CD4-positive, alpha-beta T cell treated with Interleukin-21 for 1 hour (primary cell): ENCODE data around the gene LCORL.
"Not testable (repeated sequence)": the region's sequence is repeated elsewhere in the genome, so short reads cannot be mapped to it uniquely, and the experiment has no call there.

Experiments used
- DNase-seq: peaks from one replicate; pipeline ENCODE4 v3.0.0-alpha.2; 2020

The LCORL gene

GRCh38 chr4:18014269-18014668 is 7.3 kb downstream of the LCORL start:
- DNase-seq: no peak

- no peak for DNase-seq
These were observed 8.6 kb downstream of the LCORL start for GRCh38 chr4:18012807-18013462.

- no peak for DNase-seq
These were observed 9.3 kb downstream of the LCORL start for GRCh38 chr4:18012134-18012806.

GRCh38 chr4:18007625-18008024 is 13.9 kb downstream of the LCORL start:
- DNase-seq: no peak

GRCh38 chr4:18006432-18006831 is 15.1 kb downstream of the LCORL start:
- not testable (repeated sequence) for DNase-seq

- no peak for DNase-seq
These were observed 24.4 kb downstream of the LCORL start for GRCh38 chr4:17997129-17997528.

GRCh38 chr4:17995165-17995564 is 26.4 kb downstream of the LCORL start:
- DNase-seq: no peak

- no peak for DNase-seq
These were observed 35.7 kb downstream of the LCORL start for GRCh38 chr4:17985832-17986231.

GRCh38 chr4:17981063-17981462 is 40.5 kb downstream of the LCORL start:
- DNase-seq: no peak

GRCh38 chr4:17968721-17969120 is 52.8 kb downstream of the LCORL start:
- no peak for DNase-seq

- DNase-seq: no peak
These were observed 54.5 kb downstream of the LCORL start for GRCh38 chr4:17967078-17967477.

GRCh38 chr4:17966312-17966711 is 55.2 kb downstream of the LCORL start:
- no peak for DNase-seq

- DNase-seq: no peak
These were observed 57.0 kb downstream of the LCORL start for GRCh38 chr4:17964576-17964975.

- DNase-seq: no peak
These were observed 59.4 kb downstream of the LCORL start for GRCh38 chr4:17962171-17962570.

GRCh38 chr4:17961249-17961648 is 60.3 kb downstream of the LCORL start:
- no peak for DNase-seq

GRCh38 chr4:17958181-17958580 is 63.4 kb downstream of the LCORL start:
- DNase-seq: no peak

- DNase-seq: no peak
These were observed 63.9 kb downstream of the LCORL start for GRCh38 chr4:17957688-17958087.

GRCh38 chr4:17956245-17956644 is 65.3 kb downstream of the LCORL start:
- DNase-seq: no peak

GRCh38 chr4:17945303-17945702 is 76.3 kb downstream of the LCORL start:
- DNase-seq: no peak

- no peak for DNase-seq
These were observed 79.8 kb downstream of the LCORL start for GRCh38 chr4:17941731-17942130.

- no peak for DNase-seq
These were observed 82.5 kb downstream of the LCORL start for GRCh38 chr4:17939054-17939453.

- DNase-seq: no peak
These were observed 87.3 kb downstream of the LCORL start for GRCh38 chr4:17934286-17934685.

- no peak for DNase-seq
These were observed 88.4 kb downstream of the LCORL start for GRCh38 chr4:17933126-17933525.

- no peak for DNase-seq
These were observed 89.5 kb downstream of the LCORL start for GRCh38 chr4:17932041-17932440.

GRCh38 chr4:17930256-17930655 is 91.3 kb downstream of the LCORL start:
- DNase-seq: no peak
